Keratinocyte (primary cell): ENCODE measurements around the gene HIP1. TPM values are rescaled to one million over a fixed set of nuclear protein-coding genes. Genes with fewer than 3 reads are reported as not detected.
"Not testable (repeated sequence)": the region's sequence is repeated elsewhere in the genome, so short reads cannot be mapped to it uniquely, and the experiment has no call there.

Source experiments
- DNase-seq: peaks from one replicate; pipeline ENCODE4 v3.0.0-alpha.2; 2011; ENCODE audit warnings: low read depth, missing footprints, low spot score
- FAIRE-seq: peaks from 2 replicates; lab custom pipeline; 2011; peaks lifted over from hg19 to GRCh38; lab: Jason Lieb, UNC
- H2AFZ ChIP-seq: 2 replicates; pipeline ENCODE4 v1.6.0; 2012; ENCODE audit warnings: low read length, control low read depth, inconsistent platforms; ENCODE audit not compliant: control insufficient read depth
- H3K27ac ChIP-seq: 2 replicates; pipeline ENCODE4 v1.5.1; 2011; ENCODE audit warnings: low read length; ENCODE audit not compliant: control insufficient read depth, insufficient read depth
- H3K27me3 ChIP-seq: 3 replicates; pipeline ENCODE4 v1.6.0; 2011; ENCODE audit warnings: low read length; ENCODE audit not compliant: control insufficient read depth, insufficient read depth; ENCODE audit errors: extremely low read depth
- H3K36me3 ChIP-seq, 2 experiments: 2 replicates in 1 of 2; 3 replicates in 1 of 2; pipeline ENCODE4 v1.5.1; 2011; ENCODE audit warnings: low read length in 2 of 2, mild to moderate bottlenecking in 1 of 2; ENCODE audit not compliant: control insufficient read depth in 2 of 2, insufficient read depth in 2 of 2; ENCODE audit errors: extremely low read depth in 1 of 2
- H3K4me1 ChIP-seq: 3 replicates; pipeline ENCODE4 v1.5.1; 2011; ENCODE audit warnings: low read length; ENCODE audit not compliant: control insufficient read depth, insufficient read depth; ENCODE audit errors: extremely low read depth
- H3K4me2 ChIP-seq: 3 replicates; pipeline ENCODE4 v1.6.0; 2011; ENCODE audit warnings: low read depth, low read length; ENCODE audit not compliant: control insufficient read depth, insufficient read depth; ENCODE audit errors: extremely low read depth
- H3K4me3 ChIP-seq, 3 experiments: fragments of 200-600 bp in 1 of 3; sonication (generic) in 1 of 3; 2 replicates in 2 of 3; 3 replicates in 1 of 3; pipeline ENCODE4 v1.5.1; 2011 to 2016; ENCODE audit warnings: low read length in 3 of 3, mild to moderate bottlenecking in 3 of 3, control low read depth in 2 of 3, inconsistent platforms in 1 of 3, low read depth in 1 of 3, mixed read lengths in 1 of 3, mixed run types in 1 of 3, moderate library complexity in 1 of 3; ENCODE audit not compliant: control insufficient read depth in 2 of 3, insufficient read depth in 2 of 3; ENCODE audit errors: extremely low read depth in 1 of 3
- H3K79me2 ChIP-seq: 2 replicates; pipeline ENCODE4 v1.6.0; 2012; ENCODE audit warnings: low read length; ENCODE audit not compliant: control insufficient read depth, insufficient read depth
- H3K9ac ChIP-seq: 3 replicates; pipeline ENCODE4 v1.6.0; 2011; ENCODE audit warnings: low read length; ENCODE audit not compliant: control insufficient read depth, insufficient read depth; ENCODE audit errors: extremely low read depth
- H3K9me1 ChIP-seq: 3 replicates; pipeline ENCODE4 v1.6.0; 2011; ENCODE audit warnings: low read length; ENCODE audit not compliant: control insufficient read depth, insufficient read depth; ENCODE audit errors: extremely low read depth
- H3K9me3 ChIP-seq: 2 replicates; pipeline ENCODE4 v1.5.1; 2012; ENCODE audit warnings: low read depth, low read length; ENCODE audit not compliant: control insufficient read depth
- H4K20me1 ChIP-seq: 3 replicates; pipeline ENCODE4 v1.6.0; 2011; ENCODE audit warnings: low read length; ENCODE audit not compliant: control insufficient read depth, insufficient read depth; ENCODE audit errors: extremely low read depth
- dilution Hi-C: fragments of 300-500 bp; cut with MboI; formaldehyde crosslinking; loops from one replicate; pipeline ENCODE4 v1.7.0; 2020; ENCODE audit warnings: low sequenced_read_pairs; ENCODE audit not compliant: extremely low pct_ligation_motif_present
- polyA plus RNA-seq, 5 experiments: library from polyadenylated mRNA; depleted of rRNA in 3 of 5; stranded (reverse) in 3 of 5; stranded (forward) in 1 of 5; unstranded in 1 of 5; fragments of >200 nt; gene quantifications; 1 replicate in 1 of 5; 2 replicates in 3 of 5; 3 replicates in 1 of 5; pipeline versions ENCODE4 v1.2.1 to v1.2.3, GENCODE V29; 2011 to 2012; ENCODE audit warnings: missing spikeins in 2 of 5, low read depth in 1 of 5, low replicate concordance in 1 of 5

The HIP1 gene
- polyA plus RNA-seq, 1 donor (not counting 4 experiments of a cell fraction or from before 2014, with no cell fraction given): 5.0 TPM

- H3K9me3 ChIP-seq, H3K4me3 ChIP-seq, H3K79me2 ChIP-seq, H2AFZ ChIP-seq, H3K9me1 ChIP-seq, dilution Hi-C loops, H3K9ac ChIP-seq, H4K20me1 ChIP-seq, FAIRE-seq, H3K27me3 ChIP-seq, H3K27ac ChIP-seq, H3K4me2 ChIP-seq, H3K4me1 ChIP-seq, H3K36me3 ChIP-seq, DNase-seq: not testable (repeated sequence)
These were observed 229.7 kb downstream of the HIP1 start for GRCh38 chr7:75509033-75509432.

- H3K27me3 ChIP-seq, H4K20me1 ChIP-seq, H2AFZ ChIP-seq, H3K36me3 ChIP-seq, H3K9me3 ChIP-seq, dilution Hi-C loops, H3K9me1 ChIP-seq, H3K4me1 ChIP-seq, DNase-seq, H3K27ac ChIP-seq, H3K4me2 ChIP-seq, H3K79me2 ChIP-seq, H3K4me3 ChIP-seq, H3K9ac ChIP-seq, FAIRE-seq: not testable (repeated sequence)
These were observed 246.7 kb downstream of the HIP1 start, which contains the start of gene SPDYE5 for GRCh38 chr7:75492020-75492419. Gene SPDYE5, plus strand, starts transcription at chr7:75492320. Its CDS starts 1,728 bp downstream, at chr7:75494048.

GRCh38 chr7:75485979-75486643 lies 252.6 kb downstream of the HIP1 start, which contains the start of gene POM121C:
Gene POM121C, minus strand, starts transcription at chr7:75486299. Its CDS starts 44,803 bp downstream, at chr7:75441496.
- H3K9me1 ChIP-seq, H4K20me1 ChIP-seq, H3K27me3 ChIP-seq, H3K9me3 ChIP-seq, H3K79me2 ChIP-seq, FAIRE-seq, dilution Hi-C loops, H3K36me3 ChIP-seq, H3K4me1 ChIP-seq: not testable (repeated sequence)
- peak within 1 kb of the TSS; percentile 69 for H2AFZ ChIP-seq
- H3K9ac ChIP-seq: peak within 1 kb of the TSS; percentile 80
- H3K27ac ChIP-seq: peak within 1 kb of the TSS; percentile 54
- peak; percentile 42 for DNase-seq
- peak within 1 kb of the TSS; percentile 62 for H3K4me2 ChIP-seq
- peak within 1 kb of the TSS; percentile 66 to 76 (median 68) for H3K4me3 ChIP-seq

GRCh38 chr7:75485355-75485978 lies 253.3 kb downstream of the HIP1 start:
- Histone ChIP-seq H3K9ac (peak overlapping the region; percentile 80), H3K4me2 (peak overlapping the region; percentile 48), H3K4me3 (peak overlapping the region; percentile 66 to 76 (median 68)), H2AFZ (peak overlapping the region; percentile 15)
- FAIRE-seq, H3K27me3 ChIP-seq, H3K79me2 ChIP-seq, H3K4me1 ChIP-seq, H3K36me3 ChIP-seq, DNase-seq, dilution Hi-C loops, H3K27ac ChIP-seq, H4K20me1 ChIP-seq, H3K9me1 ChIP-seq, H3K9me3 ChIP-seq: not testable (repeated sequence)
